Measurements from ENCODE around the gene C6orf120. TPM values are rescaled to one million over a fixed set of nuclear protein-coding genes. Genes with fewer than 3 reads are reported as not detected.

The C6orf120 gene
- total and polyA plus RNA-seq, 2 of the 13 experiments (the other 11 are each of a cell fraction or from before 2014, with no cell fraction given): 21.7 to 29.9 TPM

- TF ChIP-seq MEIS1 (CRISPR knock-in tag; IDR thresholded peaks at IDR 0.05; ENCODE audit: borderline replicate concordance) (no peak), MXD1 (CRISPR knock-in tag; IDR thresholded peaks at IDR 0.05) (0 out of 2 replicates have a peak, but pooled peaks have one; percentile 17), FOXK1 (CRISPR knock-in tag; IDR thresholded peaks at IDR 0.05; ENCODE audit: borderline replicate concordance, low read depth) (no peak), ZNF460 (CRISPR knock-in tag; IDR thresholded peaks at IDR 0.05; ENCODE audit: borderline replicate concordance) (no peak), ZNF678 (CRISPR knock-in tag; IDR thresholded peaks at IDR 0.05) (no peak), NR1H2 (CRISPR knock-in tag; IDR thresholded peaks at IDR 0.05; ENCODE audit: borderline replicate concordance, low read depth) (no peak), ELF1 (CRISPR knock-in tag; IDR thresholded peaks at IDR 0.05) (no peak), NFIC (IDR thresholded peaks at IDR 0.05; ENCODE audit: low read length) (no peak), HNF1B (CRISPR knock-in tag; IDR thresholded peaks at IDR 0.05) (no peak; the same call in 1 of the 2 replicates), CCDC6 (CRISPR knock-in tag; IDR thresholded peaks at IDR 0.05) (no peak), ATM (IDR thresholded peaks at IDR 0.05; ENCODE audit: borderline replicate concordance) (no peak), KAT2B (IDR thresholded peaks at IDR 0.05; ENCODE audit: borderline replicate concordance, low read depth, low read length) (no peak), THYN1 (CRISPR knock-in tag; IDR thresholded peaks at IDR 0.05; ENCODE audit: borderline replicate concordance, low read depth) (no peak), FOXP4 (CRISPR knock-in tag; IDR thresholded peaks at IDR 0.05) (no peak), DDIT3 (CRISPR knock-in tag; IDR thresholded peaks at IDR 0.05) (no peak), ZBTB3 (CRISPR knock-in tag; IDR thresholded peaks at IDR 0.05; ENCODE audit: borderline replicate concordance, low read depth) (no peak), CHD4 (IDR thresholded peaks at IDR 0.05; ENCODE audit: borderline replicate concordance, low read length) (no peak), CCAR2 (optimal IDR thresholded peaks at IDR 0.05; ENCODE audit: low read depth, low read length) (no peak), ZBTB44 (CRISPR knock-in tag; IDR thresholded peaks at IDR 0.05) (no peak), PLSCR1 (CRISPR knock-in tag; IDR thresholded peaks at IDR 0.05; ENCODE audit: borderline replicate concordance) (no peak), STAG1 (CRISPR knock-in tag; IDR thresholded peaks at IDR 0.05) (no peak), ZNF225 (CRISPR knock-in tag; IDR thresholded peaks at IDR 0.05) (no peak), ESRRA (CRISPR knock-in tag; IDR thresholded peaks at IDR 0.05; ENCODE audit: low read depth) (no peak)
Measured at GRCh38 chr6:169722362-169723199, 20.7 kb downstream of the C6orf120 start (continued).
